Amniotic stem cell (primary cell): ENCODE measurements around the gene POLN.

Experiments used
- DNase-seq: peaks from one replicate; lab custom pipeline; 2025; lab: John Stamatoyannopoulos, UW

POLN gene

DNA sequence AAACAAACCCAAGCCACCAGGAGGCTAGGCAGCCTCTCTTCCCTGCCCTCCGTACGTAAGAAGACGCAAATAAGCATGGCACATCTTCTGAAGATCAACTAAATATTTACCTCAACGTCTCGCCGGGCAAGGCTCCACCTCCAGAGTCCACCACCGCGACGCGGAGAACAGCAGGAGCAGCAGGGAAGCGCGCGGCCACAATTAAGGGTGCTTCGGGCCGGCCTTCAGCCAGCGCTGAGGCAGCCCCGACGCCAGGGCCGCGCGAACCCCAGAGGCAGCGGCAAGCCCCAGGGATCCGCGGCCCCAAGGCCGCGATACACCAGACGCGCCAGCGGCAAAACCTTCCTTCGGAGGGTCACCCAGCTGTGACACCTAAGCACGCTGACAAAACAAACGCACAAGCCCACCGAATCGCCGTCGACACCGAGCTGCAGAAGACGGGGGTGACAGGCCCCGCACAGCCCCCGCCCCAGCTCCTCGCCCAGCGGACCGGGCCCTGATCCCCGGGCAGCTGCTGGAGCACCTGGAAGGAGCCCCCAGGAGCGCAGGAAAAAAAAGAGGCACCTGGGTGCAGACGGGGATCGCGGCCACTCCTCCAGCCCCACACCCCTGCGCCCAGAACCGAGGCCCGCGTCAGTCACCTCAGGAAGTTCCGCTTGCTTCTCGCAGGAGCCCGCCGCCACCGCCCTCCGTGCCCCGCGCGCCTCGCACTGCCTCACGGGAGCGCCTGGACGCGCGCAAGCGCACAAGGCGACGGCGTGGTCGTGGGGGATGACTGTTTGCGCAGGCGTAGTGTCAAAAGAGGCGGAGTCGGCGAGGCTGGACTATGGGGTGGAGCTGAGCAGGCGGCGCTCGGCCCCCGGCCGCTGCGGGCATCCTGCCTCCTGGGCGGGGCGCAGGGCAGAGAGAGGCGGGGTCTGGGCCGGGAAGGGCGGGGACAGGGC, at the start of gene POLN, which contains the start of gene HAUS3:
Gene POLN, minus strand, starts transcription at position 712 of the 944 bp plus-strand sequence. CDS start 12,890 bp downstream, outside the sequence.
Gene HAUS3, minus strand, starts transcription at position 712 of the 944 bp plus-strand sequence. CDS start 1,175 bp downstream, outside the sequence.
- DNase-seq, result peak; percentile 87

DNA sequence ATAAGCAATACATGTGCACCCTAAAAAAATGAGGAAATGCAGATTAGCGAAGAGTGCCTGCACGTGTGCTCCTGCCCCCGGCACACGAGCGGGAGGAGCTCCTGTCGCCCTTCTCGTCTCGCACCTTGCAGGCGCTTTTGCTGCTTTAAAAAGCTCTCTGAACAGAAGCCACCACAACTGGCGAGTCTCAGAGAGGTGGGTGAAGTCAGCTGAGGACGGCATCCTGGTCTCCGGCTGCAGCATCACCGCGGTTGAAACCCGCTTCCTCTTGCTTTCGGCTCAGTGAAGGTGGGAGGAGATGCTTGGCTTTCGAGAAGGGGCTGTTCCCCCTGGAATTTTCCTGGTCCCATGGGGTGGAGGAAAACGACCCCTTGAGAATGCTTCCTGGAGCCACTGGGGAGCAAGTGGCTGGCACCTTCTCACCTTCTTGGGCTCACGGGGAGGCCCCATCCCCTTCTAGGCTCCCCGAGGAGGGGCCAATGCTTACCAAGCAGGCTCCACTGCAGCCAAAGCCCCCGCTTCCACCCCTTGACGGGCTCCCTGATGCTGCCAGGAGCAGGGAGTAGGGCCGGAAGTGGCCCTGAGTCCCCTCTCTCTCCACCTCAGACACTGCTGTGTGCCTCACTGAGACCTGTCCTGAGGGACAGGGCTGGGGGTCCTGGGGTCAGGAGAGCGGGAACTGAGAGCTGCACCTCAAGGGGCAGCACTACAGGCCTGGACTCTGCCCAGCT, 49.2 kb upstream of the POLN start:
- no peak for DNase-seq

DNA sequence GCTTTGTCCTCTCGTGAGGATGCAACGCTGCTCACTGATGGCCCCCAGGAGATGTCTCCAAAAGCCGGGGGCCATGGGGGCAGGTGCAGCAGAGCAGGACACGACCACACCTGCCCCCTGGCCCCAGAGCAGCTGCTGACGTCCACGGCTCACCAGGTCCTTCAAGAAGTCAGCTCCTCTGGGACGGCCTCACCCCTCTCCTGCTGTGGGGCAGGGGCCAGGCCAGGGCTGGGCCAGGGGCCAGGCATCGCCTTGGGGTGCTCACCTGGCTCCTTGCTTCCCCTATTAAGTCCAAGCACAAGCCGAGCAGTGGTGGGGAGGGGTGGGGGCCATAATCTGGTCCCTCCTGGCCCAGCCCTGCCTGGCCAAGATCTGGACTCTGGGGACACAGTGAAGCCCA, 48.6 kb upstream of the POLN start:
- no peak for DNase-seq

DNA sequence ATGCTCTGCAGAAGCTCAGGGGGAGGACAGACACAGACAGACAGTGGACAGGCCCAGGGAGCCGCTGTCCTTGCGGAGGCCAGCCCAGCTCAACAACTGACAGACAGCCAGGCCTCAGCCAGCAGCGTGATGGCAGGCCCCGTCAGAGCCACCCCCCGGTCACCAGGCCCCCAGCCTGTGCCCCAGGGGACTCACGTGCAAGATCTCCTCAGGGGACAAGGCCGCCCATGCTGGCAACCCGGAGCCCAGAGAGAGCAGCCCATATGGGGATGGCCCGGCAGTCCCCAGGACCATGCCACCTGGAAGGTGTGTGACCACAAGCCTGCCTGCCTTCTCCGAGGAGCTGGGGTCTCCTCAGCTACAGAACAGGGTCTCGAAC, 48.0 kb upstream of the POLN start:
- DNase-seq, result no peak

DNA sequence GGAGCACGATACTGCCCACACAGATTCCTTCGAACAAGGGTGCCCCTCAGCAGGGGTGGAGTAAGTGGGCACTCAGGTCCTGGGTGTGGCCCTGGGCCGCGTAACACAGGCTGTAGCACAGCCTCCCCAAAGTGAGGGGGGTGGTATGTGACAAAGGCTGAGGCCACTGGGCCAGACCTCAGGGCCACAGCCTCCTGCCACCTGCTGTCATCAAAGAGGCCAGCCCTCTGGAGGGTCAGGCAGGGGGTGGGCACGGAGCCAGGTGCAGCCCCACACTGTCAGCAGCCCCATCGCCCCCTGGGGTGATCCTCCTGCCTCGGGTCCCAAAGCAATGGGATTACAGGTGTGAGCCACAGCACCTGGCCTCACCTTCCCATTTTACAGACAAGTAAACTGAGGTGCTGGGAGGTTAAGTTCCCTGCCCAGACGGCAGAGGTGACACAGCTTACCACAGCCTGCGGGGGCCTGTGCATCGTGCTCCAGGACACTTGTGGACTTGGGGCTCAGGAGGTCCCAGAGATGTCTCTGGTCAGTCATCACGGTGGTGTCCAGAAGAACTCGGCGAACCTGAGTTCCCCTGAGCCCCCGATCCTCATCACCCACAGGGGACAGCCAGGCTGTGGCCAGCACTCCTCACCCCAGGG, 47.5 kb upstream of the POLN start:
- DNase-seq, result no peak

DNA sequence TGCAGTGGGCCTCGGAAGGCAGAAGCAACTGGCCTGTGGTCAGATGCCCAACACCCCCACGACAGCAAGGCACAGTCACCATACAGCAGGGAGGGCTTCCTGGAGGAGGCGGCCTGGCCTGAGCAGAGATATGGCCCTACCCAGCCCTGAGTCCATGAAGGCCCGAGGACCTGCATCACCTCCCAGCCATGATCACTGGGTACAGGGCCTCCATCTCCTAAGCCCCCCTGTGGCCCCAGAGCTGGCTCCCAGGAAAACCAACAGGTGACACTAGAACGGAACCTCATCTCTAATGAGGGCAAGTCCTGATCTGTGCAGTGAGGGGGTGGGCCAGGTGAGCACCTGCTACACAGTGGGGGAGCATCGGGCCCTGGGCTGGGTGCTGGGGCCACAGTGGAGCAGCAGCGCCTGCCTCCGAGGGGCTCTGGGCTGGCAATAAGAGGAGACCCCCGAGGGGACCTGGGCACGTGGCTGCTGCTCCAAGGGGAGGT, 46.2 kb upstream of the POLN start:
- no peak for DNase-seq

DNA sequence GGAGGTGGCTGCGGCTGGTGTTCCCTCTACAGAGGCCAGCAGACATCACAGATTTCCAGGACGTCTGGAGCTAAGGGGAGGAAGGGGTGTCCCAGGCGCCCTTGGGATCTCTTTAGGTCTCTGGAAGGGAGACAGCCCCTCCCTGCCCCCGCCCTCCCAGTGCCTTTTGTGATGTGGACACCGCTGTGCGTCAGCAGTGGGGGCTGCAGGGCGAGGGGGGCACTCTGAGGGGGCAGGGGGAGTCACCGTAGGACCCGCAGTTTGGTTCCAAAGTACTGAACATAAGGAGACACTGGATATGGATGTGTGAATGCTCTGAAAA, 45.6 kb upstream of the POLN start:
- no peak for DNase-seq

DNA sequence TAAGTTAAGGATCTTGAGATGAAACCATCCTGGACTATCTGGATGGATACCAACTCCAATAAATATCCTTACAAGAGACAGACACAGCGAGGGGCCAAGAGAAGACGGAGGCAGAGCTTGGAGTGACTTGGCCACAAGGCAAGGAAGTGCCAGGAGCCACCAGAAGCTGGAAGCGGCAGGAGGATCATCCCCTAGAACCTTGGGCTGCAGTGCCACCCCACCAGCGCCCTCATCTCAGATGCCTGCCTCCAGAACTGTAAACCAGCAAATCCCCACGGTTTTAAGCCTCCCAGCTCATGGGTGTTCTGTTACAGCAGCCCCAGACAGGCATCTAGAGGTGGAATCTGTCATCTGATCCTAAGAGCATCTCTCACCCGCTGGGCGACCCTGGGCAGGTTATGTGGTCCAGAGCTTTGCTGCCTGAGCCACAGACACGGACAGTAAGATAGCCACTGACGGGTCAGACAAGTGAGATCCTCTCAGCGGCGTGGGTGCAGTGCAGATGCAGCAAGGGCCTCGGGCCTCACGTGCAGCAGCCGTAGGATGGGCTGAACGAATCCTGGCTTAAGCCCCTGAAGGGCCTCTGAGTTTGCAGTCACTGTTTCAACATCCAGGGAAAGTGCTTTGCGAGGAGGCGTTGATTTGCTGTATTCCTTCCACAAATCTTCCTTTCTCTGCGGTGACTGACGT, 45.1 kb upstream of the POLN start:
- DNase-seq, result no peak

DNA sequence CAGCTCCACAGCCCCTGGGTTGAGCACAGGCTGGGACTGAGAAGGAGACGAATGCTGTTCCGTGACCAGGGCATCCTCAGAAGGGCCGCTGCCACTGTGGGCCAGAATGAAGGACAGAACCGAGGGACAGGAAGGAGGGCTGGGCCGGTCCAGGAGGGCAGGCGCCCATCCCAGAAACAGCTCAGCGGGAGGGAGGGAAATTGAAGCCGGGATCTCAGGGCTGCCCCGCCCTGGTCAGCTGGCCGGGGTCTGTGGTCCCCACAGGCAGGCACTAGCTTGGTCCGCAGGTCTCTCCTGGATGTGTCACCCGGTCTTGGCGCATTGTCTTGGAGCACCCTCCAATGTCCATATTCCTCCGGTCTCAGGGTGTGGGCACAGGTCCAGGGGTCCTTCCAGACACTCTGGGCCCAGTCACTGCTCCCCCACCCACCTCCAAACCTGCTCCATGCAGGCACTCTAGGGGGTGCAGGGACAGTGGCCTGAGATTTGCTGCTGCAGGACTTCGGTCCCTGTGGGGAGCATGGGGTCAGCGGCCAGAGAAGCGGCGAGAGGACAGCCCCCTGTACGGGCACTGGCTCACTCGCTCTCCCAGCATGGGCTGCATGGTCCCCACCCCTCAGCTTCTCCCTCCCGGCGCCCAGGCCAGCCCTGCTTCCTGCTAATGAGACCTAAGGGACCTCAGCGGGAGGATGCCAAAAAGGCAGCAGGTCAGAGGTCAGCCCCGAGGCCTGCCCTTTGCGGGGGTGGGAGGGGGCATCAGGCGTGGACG, 43.9 kb upstream of the POLN start:
- no peak for DNase-seq

DNA sequence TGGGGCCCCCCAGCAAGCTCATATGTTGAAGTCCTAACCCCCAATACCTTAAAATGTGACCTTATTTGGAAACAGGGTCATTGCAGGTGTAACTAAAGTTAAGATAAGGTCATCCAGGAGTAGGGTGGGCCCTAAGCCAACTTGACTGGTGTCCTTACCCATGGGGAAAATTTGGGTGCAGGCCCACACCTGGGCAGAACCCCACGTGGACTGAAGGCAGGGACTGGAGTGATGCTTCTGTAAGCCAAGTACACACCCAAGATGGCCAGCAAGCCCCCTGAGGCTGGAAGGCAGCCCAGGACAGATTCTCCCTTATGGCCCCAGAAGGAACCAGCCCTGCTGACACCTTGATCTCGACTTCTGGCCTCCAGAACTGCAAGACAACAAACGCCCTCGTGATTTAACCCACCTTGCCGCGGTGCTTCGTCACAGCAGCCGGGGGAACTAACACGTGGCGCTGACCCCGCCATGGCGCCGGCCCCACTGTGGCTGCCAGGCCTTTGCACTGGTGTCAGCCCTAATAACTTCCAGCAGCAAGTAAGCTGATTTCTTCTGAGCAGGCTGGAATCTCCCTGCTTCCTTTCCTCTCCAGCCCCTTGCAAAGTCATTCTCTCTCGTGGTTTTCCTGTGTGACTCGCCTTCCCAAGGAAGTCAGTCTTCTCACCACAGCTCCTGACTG, 43.2 kb upstream of the POLN start:
- no peak for DNase-seq

DNA sequence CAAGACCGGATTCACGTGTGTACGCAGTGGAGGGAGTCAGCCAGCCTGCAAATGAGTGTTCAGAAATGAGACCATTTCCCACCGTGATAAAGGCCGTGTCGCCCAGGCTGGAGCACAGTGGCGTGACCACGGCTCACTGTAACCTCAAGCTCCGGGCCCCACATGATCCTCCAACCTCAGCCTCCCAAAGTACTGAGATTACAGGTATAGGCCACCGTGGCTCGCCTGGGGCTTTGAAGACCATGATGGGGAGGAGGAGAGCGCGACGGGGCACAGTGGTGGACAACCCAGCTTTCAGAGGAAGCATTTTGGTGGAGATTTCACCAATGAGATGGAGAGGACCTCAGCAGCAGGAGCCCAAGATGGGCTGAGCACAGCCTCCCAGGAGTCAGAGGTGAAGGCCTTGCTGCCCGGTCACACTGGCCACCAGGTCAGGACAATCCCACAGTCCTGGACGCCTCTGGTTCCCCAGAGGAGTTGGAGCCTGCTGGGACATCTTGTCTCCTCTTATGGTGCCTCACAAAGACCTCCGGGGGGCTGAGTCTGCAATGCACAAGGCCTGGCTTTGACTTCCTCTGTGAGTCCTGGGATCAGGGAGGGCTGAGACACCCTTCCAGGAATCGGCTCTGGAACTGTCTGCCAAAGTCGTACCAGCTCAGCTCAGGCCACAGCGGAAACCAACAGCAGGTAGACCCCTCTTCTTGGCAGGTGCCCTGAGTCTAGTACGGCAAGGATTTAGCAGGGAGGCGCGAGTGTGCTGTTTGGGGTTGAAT, 42.4 kb upstream of the POLN start:
- DNase-seq, result no peak

DNA sequence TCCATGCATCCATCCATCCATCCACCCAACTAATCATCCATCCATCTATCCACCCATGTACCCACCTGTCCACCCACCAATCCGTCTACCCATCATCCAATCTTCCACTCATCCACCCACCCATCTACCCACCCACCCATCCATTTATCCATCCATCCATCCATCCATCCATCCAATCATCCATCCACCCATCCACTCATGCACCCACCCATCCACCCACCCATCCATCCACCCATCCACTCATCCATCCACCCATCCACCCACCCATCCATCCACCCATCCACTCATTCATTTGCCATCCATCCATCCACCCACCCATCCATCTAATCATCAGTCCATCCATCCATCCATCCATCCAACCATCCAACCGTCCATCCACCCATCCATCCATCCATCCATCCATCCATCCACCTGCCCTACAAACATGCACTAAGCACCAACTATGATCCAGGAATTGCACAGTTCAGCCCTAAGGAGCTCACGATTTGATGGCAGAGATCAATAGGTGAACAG, 41.3 kb upstream of the POLN start:
- no peak for DNase-seq

DNA sequence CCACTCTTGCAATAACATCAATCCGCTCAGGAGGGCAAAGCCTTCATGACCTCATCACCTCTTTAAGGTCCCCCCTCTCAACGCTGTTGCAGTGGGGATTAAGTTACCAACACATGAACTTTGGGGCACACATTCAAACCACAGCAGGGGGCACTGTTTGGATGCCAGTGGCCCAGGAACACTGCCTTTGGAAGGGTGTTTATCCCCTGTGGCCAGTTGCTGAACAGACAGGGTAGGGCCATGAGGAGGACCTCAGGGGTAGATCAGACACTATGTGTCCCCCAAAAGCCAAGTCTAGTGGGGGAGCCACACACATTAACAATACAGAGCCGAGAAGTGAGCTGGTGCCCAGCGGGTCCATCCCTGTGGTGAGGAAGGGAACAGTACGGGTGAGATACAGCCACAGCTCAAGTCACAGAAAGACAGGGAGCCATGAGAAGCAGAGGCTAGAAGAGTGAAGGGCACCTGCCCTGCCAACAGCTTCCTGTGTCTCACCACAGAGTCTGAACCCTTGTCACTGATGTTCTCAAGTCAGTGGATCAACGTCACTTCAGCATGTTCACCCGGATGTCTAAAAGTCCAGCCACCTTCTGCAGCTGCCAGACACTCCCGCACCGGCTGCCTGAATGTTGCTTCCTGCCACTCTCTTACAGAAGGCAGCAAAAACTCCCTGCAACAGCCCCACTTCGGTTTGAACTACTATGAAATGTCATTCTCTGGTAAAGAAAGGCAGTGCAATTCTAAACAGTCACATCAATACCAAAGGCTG, 39.8 kb upstream of the POLN start:
- no peak for DNase-seq

DNA sequence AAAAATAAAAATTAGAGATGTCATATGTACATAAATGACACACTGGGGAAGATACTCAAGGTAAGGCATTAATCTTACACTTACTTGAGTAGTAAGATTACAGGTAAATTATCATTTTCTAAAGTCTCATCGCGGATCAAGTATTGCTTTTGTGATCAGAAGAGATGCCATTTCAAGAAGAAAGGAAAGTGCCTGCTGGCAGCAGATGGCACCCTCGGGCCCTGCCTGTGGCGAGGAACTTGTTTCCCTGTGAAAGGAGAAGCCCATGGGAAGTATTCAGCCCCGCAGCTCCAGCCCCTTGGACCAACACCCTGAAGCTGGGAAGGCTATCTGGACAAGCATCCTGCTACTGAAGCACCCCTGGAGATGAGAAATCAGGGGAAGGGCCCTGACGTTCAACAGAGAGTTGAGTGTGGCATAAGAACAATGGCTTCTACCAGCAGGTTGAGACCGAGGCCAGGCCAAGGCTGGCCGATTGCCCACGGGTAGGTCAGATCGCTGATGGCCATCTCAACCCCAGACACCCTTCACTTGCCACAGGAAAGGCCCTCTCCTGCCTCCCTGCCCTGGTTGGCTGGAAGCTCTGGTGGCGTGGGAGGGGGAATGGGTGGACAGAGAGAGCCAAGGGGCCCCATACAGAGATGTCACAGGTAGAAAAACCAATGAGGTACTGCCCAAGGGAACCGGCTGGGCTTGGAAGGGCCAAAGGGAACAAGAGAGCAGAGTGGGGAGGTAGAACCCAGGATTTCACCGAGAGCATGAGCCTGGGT, 38.8 kb upstream of the POLN start:
- no peak for DNase-seq

DNA sequence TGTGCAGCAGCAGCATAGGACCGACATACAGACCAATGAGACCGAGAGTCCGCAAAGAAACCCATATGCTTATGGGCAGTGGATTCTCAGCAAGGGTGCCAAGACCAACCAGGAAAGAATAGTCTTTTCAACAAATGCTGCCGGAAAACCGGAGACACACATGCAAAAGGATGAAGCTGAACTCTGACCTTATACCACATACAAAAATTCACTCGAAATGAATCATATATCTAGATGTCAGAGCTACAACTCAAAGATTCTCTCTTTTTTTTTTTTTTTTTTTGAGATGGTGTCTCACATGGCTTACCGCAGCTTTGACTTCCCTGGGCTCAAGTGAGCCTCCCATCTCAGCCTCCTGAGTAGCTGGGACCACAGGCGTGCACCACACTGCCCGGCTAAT, 36.0 kb upstream of the POLN start:
- DNase-seq, result no peak

DNA sequence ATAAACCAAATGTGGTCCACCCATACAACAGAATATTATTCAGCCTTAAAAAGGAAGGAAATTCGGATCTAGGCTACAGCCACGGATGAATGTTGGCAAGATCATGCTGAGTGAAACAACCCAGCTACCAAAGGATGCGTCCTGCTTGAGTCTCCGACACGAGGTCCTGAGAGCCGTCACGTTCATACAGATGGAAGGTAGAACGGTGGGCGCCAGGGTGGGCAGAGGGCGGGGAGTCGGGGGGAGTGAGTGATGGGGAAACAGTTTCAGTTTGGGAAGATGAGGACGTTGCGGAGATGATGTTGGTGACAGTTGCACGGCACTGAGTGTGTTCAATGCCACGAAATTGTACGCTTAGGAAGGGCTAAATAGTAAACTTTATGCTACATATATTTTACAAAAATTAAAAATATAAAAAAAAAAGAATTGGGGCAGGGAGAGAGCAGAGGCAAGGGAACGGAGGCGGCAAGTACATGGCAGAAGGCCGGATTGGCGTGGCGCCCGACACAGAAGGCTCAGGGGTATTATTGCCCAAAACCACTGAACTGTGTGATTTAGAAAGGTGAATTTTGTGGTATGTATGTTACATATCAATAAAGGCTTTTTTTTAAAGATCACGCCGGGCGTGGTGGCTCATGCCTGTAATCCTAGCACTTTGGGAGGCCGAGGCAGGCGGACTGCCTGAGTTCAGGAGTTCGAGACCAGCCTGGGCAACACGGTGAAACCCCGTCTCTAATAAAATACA, 34.8 kb upstream of the POLN start:
- no peak for DNase-seq

DNA sequence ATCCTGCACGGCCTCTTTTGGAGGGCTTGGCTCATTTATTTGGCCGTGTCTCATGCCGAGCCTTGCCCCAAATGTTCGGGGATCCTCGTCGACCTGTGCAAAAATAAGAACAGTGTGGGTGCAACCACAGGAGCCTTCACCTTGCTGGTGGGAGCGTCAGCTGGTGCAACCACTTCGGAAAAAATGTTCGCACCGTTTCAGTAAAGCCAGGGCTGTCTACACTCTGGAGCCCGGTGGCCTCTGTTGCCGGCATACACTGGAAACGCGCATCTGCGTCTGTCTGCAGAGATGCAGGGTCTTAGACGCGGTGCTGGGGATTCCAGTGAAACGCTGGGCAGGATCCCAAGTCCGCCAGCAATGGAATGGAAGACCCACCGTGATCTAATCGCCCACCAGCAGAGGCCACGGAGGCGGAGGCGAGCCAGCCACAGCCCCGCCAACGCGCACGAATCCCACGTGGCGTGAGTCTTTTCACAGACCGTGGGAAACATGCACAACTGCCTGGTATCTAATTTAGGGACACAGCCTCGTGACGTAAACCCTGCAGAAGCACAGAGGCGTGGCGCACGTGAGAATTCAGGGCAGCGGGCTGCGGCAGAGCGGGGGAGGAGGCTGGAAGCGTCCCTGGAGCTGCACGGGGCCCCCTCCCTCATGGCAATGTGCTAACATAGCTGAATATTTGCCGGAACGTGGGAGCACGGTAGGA, 33.8 kb upstream of the POLN start:
- no peak for DNase-seq
